Hematopoietic multipotent progenitor cell (in vitro differentiated cells): Measurements from ENCODE around the gene PEX14. TPM values are rescaled to one million over a fixed set of nuclear protein-coding genes. Genes with fewer than 3 reads are reported as not detected.

Experiments used
- DNase-seq, 3 donors: peaks; one replicate each; pipeline ENCODE4 v3.0.0-alpha.2; 2011 to 2015; ENCODE audit warnings: low read depth in 2 of 3, low spot score in 2 of 3
- small RNA-seq: library from RNA; depleted of rRNA; stranded (forward); fragments of <200 nt; gene quantifications from one replicate; pipeline ENCODE3, GENCODE V24; 2012
- total RNA-seq: library from RNA; depleted of rRNA; stranded (reverse); fragments of >200 nt; gene quantifications from one replicate; pipeline ENCODE4 v1.2.3, GENCODE V29; 2012

The PEX14 gene
- total RNA-seq, 1 donor, result 22.6 TPM

DNA sequence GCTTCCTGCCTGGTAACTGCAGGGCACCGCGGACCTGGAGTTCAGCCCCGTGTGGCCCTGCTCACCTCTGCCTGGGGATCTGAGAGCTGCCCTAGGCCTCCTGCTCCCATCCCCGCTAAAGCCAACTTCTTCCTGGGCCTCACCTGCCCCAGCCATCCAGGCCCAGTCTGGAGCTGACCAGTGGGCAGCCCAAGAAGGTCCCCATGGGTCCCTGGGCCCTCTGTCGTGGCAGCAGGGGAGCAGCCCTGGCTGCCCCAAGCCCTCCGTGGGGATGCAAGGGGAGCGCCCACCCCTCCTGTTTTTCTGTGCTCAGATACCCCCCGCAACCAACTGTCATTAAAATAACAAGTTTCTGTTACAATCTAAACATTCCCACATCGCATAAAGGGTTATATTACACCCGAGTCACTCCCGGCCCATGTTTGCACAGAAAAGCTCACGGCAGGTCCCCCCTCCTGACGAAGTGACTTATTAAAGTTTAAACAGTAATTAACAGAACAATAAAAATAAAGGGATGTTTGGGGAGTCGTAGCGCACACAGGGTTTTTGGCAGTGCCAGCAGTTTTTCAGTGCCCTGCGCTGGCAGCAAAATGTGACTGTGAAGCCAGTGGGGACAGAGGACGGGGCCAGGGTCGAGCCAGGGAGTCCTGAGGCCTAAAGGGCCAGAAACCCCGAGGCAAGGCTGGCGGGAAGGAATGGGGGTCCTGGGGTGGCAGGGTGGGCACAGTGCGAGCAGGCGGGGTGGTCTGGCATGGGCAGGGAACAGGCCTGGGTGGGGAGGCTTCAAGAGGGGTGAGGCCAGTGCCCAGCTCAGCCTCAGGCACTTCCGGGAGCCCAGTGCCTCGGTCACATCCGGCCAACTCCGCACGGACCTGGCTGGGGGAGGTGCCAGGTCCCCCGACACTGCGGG, 200.2 kb downstream of the PEX14 start:
- no peak for DNase-seq

GRCh38 chr1:10675813-10676212, 201.1 kb downstream of the PEX14 start:
- DNase-seq, result no peak

- DNase-seq, result no peak
Observed at GRCh38 chr1:10676963-10677362, 202.2 kb downstream of the PEX14 start.

DNA sequence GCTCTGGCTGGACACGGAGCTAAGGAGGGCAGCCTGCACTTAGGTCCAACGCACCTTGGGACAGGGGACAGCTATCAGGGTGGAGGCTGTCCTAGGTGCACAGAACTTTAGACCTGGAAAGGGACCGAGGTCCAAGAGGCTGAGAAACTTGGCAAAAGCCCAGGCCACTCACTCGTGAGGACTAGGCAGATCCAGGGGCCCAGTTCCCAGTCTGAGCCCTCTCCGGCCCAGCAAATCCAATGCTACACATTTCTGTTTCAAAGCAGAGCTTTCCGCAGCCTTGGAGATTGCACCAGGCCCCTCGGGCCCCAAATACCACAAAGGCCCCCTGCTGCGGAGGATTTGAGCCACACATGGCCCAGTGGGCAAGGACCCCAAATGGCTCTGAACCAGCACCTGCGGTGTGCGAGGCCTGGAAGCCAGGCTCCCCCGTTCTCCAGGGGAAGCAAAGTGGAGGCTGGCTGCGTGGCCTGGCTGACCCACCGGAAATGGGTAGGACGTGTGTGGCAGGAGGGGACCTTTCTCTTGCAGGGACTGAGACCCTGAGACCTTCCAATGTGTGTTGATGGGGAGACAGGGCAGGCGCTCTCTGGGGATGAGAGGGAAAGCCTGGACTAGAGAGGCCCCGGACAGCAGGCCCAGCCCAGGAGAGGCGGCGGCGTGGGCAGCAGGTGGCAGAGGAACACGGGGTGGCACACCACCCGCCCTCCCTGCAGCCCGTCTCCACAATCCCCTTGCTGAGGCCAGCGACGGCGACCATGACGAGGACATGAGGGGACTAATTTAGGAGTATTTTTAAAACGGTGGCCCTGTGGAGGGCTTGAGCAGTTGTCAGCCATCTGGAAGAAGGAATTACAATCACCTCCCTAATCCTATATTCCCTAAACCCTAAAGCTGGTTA, 203.0 kb downstream of the PEX14 start:
- DNase-seq, result no peak

GRCh38 chr1:10678402-10678801, 203.7 kb downstream of the PEX14 start:
- no peak for DNase-seq

DNA sequence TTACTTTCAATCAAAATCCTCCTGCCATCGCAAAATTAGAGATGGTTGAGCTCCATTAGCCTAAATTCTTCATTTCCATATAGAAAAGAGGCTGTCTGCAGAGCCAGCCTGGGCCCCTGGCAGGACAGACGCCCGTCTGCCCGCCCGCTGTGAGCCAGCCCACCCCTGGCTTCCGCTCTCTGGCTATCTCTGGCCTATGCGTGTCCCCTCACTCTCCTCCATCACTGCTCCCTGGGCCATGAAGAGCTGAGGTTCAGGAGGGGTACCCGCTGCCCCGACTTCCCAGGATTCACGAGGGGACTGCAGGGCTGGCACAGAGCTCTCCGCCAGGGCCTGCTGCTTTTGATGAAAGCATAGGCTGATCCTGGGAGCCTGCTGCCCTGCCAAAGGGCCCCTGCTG, 204.1 kb downstream of the PEX14 start:
- no peak for DNase-seq

- DNase-seq, result peak in 2 of 3 donors; percentile 49 to 50
Observed at GRCh38 chr1:10679496-10680220, 204.9 kb downstream of the PEX14 start.

Small RNA genes lying within 50 kb of the gene (small RNA-seq; reads per million reads assigned to genes)
- gene RN7SL614P, result not detected

Other genes starting within 250 kb of the PEX14 start
- 148 TPM for gene PGD, start 75.9 kb upstream of the PEX14 start, total RNA-seq
- gene CENPS, start 44.5 kb upstream of the PEX14 start, total RNA-seq, result 9.4 TPM
- gene CORT, start 24.9 kb upstream of the PEX14 start, total RNA-seq, result 0.27 TPM
- 36.6 TPM for gene DFFA, start 2.4 kb upstream of the PEX14 start, total RNA-seq